HPDE6-E6E7 (cell line): ENCODE data around the gene SRSF3.
"Not testable (repeated sequence)": the region's sequence is repeated elsewhere in the genome, so short reads cannot be mapped to it uniquely, and the experiment has no call there.

Experiments
- DNase-seq: peaks from one replicate; pipeline ENCODE4 v3.0.0; 2011; ENCODE audit warnings: missing footprints; ENCODE audit errors: extremely low spot score

Gene SRSF3

DNA sequence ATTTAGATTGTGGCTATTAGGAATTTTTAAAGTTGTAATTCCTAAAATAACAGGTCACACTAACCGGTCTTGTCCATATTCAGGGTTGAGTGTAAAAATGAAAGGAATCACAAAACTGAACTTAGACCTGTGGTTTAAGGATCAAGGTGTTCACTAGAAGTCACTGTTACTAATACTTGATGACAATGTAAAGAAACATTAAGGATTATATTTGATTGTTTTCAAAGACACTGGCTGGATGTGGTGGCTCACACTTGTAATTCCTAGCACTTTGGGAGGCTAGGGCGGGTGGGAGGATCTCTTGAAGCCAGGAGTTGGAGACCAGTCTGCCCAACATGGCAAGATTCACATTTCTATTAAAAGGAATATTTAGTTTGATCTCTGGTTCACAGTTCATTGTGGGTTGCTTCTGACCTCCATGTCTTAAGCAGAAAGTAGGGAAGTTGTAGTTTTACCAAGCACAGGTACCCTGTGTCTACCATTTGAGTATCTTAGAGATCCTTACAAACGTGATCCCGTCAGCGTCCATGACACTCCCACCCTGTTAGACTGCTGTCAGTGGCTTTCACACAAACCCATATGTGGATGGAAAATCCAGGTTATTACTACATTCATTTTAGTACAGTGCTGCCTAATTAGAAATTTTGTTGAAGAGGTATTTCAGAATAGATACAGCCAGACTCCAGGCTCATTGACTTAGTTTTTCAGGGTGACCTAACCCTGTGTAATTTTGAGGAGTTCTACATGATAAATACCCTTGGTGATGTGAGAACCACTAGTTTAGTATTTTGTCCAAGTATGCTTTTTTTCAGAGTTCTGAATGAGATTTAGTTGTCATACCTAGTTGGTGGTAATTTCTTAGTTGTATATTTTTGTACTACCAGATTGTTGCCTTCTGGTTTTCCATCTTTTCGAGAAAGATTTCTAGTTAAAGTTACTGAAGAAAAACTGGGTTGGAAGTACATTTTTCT is 10.2 kb downstream of the SRSF3 start:
- DNase-seq, result no peak

DNA sequence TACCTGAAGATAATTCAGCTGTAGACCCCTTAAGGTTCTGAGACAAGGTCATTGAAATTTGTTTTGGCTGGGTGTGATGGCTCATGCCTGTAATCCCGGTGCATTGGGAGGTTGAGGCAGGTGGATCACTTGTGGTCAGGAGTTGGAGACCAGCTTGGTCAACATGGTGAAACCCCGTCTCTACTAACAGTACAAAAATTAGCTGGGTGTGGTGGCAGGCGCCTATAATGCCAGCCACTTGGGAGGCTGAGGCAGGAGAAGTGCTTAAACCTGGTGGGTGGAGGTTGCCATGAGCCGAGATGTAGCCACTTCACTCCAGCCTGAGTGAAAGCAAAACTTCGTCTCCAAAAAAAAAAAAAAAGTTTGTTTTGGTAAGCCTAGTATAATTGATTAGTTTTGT is 11.0 kb downstream of the SRSF3 start:
- no peak for DNase-seq

DNA sequence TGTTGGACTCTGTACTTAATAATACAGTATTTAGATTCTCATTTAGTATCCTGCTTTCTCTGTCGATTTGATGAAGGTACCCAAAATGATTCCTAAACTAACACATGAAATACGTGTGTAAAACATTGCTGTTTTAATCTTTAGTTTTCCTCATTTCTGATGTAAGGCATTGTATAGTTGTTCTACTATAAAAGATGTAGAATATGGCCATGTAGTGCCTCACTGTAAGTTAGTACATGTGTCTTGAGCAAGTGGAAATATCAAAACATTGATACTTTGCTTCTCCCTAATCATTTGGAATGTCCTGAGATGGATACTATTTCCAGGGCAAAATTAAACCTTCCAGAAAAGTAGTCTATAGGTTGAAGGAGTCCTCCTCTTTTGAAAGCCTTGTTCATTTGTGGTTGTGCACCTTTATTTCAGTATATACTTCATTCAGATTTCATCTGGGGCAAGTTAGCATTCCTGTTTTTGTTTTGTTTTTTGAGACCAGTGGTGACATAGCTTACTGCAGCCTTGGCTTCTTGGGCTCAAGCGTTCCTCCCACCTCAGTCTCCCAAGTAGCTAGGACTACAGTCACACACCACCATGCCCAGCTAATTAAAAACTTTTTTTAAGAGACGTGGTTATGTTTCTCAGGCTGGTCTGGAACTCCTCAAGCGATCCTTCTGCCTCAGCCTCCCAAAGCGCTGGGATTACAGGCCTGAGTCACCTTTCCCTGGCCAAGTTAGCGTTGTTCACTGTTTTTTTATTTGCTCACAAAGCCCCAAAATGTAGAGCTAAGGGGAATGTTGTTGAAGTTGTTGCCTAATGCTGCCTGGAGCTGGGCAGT is 11.6 kb downstream of the SRSF3 start:
- no peak for DNase-seq

DNA sequence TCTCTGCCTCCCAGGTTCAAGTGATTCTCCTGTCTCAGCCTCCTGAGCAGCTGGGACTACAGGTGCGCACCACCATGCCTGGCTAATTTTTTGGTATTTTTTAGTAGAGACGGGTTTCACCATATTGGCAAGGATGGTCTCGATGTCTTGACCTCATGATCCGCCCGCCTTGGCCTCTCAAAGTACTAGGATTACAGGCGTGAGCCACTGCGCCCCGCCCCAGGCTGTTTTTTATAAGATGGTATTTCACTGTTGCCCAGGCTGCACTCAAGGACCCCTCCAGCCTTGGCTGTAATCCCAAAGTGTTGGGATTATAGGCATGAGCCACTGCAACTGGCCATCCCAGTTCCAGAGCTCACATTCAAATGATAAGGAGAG is 13.1 kb downstream of the SRSF3 start:
- DNase-seq, result not testable (repeated sequence)

DNA sequence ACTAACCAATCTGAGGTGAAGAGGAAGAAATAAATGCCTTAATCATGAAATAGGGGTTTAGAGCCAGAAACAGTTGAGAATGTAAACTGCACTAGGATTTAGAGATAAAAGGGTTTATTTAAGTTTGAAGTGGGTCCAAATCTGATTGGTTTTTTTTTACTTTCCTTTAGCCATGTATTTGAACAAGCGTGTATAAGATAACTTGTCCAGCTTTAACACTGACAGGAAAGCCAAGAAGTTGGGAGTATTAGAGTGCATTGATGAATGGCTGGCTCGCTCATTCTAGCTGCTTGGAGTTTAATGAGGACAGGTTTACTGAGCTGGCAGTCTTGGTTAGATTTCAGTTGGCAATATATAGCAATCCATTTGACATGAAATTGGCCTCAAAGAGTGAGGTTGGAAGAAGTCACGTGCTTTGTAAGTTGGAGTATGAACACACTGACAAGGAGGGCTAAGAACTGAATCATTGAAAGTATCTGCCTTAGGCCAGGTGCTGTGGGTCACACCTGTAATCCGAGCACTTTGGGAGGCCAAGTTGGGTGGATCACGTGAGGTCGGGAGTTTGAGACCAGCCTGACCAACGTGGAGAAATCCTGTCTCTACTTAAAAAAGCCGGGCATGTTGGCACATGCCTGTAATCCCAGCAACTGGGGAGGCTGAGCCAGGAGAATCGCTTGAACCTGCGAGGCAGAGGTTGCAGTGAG is 13.7 kb downstream of the SRSF3 start:
- peak; percentile 54 for DNase-seq

DNA sequence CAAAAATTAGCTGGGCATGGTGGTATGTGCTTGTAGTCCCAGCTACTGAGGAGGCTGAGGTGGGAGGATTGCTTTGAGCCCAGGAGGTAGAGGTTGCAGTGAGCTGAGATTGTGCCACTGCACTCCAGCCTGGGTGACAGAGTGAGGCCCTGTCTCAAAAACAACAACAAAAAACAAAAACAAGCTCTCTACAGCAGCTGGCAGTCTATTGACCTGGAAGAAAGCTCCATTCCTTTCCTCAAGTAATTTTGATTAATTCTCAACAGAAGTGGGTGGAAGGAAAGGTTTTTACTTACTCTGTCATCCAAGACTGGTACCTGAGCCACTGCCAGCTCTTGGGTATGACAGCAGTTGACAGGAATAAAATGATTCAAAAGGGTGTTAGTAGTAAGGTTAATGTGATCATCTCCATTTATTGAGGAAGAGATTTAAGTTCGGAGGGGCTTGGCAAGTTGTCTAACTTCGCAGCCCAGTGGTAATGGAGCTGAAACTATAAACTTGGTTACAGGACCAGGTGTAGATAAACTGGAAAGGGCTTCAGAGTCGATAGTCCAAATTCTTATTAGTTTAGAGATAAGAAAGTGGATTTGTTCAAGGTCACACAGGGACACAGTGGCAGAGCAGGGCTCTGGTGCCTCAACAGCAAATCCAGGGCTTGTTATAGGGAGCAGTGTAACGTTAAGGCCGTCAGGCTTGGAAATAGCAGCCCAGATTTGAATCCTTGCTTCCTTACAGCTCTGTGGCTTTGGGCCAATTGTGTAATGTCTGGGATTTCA is 14.8 kb downstream of the SRSF3 start:
- DNase-seq, result no peak

DNA sequence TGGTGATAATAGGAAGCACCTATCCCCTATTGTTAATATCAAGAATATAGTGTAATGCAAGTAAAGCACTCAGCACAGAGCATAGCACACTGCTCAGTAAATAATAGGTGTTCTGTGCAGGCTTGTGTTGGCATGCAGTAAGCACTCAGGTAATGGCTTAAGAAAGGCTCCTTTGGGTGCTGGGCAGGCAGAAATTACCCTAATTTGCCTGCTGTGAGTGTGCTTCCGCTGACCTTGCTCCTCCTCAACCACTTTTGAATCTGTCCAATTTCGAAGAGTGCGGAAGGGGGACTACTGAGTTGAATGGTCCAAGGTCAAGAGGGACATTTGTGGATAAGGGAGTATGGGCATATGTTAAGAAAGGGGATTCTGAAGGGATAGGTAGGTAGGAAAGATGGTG is 15.4 kb downstream of the SRSF3 start:
- no peak for DNase-seq

DNA sequence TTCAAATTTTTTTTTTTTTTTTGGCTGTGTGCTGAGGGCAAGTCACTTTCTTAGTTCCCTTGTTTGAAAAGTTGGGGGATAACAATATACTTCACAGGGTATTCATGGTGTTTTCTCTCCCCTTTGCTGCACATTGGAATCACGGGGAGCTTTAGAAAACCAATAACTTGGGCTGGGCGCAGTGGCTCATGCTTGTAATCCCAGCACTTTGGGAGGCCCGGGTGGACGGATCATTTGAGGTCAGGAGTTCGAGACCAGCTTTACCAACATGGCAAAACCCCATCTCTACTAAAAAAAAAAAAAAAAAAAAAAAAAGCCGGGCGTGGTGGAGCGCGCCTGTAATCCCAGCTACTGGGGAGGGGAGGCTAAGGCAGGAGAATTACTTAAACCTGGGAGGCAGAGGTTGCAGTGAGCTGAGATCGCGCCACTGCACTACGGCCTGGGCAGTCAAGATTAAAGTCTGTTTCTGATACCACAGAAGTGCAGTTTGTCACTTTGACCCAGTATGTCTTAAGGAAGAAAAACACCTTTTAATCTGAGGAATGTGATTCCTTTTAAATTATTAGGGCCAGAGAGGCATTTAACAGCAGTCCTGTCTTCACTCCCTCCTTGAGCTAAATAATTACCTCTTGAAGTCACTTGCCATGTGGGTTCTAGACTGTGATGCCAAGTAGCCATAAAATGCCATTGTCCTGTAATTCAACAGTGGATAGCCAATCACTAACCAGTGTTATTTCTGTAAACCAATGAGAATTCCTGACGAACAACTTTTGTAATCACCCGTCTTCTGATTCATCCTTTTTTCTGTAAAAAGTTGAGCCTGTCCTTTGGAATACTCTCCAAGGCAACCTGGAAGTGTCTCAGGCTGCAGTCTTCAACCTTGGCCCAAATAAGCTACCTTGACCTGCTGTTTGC is 16.1 kb downstream of the SRSF3 start:
- no peak for DNase-seq

DNA sequence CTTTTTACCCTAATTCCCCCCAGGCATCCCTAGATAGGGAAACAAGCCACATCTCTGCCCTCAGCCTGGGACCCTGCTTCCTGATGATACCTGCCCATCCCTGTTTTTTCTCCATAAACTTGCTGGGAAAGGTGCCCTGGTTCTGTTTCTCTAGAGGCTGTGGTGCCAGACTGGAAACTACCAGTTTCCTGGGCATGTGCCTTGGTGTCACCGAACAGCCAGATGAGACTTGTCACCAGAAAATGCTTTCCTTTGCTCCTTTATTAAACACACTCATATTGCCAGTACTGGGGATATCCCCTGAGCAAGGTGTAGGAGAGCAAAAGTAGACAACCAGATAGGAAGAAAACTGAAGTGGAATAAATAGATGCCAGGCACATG is 16.8 kb downstream of the SRSF3 start:
- no peak for DNase-seq

DNA sequence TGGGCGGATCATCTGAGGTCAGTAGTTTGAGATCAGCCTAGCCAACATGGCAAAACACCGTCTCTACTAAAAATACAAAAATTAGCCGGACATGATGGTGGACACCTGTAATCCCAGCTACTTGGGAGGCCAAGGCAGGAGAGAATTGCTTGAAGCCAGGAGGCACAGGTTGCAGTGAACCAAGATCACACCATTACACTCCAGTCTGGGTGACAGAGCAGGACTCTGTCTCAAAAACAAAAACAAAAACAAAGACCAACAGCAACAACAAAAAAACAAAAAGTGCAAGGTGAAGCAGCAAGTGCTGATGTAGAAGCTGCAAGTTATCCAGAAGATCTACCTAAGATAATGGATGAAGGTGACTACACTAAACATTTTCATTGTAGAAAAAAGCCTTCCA is 17.5 kb downstream of the SRSF3 start:
- DNase-seq, result not testable (repeated sequence)

DNA sequence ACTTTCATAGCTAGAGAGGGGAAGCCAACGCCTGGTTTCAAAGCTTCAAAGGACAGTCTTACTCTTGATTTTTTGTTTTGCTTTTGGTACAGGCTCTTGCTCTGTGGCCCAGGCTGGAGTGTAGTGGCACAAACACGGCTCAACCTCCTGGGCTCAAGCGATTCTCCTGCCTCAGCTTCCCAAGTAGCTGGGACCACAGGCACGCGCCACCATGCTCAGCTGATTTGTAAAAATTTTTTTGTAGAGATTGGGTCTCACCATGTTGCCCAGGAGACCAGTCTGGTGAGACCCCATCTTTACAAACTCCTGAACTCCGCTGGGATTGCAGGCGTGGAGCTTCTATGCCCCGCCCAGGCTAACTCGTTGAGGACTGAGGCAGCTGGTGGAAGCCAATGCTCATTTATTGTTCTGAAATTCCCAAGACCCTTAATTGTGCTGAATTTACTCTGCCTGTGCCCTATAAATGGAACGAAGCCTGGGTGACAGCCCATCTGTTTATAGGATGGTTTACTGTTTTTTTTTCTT is 18.0 kb downstream of the SRSF3 start:
- no peak for DNase-seq

DNA sequence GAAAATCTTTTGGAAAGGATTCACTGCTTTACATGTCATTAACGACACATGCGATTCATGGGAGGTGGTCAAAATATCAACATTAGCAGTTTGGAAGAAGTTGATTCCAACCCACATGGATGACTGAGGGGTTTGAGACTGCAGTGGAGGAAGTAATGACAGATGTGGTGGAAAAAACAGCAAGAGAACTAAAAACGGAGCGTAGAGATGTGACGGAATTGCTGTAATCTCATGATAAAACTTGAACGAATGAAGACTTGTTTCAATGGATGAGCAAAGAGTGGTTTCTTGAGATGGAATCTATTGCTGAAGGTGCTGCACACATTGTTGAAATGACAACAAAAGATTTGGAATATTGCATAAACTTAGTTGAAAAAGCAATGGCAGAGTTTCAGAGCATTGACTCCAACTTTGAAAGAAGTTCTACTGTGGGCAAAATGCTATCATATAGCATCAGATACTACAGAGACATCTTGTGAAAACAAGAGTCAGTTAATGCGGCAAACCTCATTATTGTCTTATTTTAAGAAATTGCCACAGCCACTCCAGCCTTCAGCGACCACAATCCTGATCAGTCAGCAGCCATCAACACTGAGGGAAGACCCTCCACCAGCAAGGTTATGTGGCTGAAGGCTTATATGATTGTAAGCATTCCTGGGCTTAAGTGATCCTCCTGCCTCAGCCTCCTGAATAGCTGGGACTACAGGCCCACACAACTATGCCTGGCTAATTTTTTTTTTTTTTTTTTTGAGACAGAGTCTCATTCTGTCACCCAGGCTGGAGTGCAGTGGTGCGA is 19.2 kb downstream of the SRSF3 start:
- DNase-seq, result no peak

DNA sequence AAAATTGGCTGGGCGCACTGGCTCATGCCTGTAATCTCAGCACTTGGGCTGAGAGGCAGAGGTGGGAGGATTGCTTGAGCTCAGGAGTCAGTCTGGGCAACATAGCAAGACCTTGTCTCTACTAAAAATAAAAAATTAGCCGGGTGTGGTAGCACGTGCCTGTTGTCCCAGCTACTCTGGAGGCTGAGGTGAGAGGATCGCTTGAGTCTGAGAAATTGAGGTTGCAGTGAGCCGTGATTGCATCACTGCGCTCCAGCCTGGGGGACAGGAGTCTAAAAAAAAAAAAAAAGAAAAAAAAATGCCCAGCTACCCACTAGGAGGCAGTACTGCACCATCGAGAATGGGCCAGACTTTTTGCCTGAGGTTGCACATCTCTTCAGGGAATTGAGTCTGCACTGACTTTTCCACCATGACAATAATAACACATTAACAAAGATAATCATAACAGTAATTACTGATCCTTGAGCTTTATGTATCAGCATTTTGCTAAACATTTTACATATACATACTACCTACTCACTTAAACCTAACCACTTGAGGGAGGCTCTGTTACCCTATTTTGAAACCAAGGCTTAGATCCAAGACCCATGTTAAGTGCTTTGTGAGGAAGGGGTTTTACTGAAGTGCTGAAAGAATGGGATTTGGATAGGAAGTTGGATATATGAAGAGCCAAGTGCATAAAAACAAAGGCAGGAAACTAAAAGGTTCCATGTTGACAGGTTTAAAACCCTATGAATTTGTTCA is 21.0 kb downstream of the SRSF3 start:
- no peak for DNase-seq

DNA sequence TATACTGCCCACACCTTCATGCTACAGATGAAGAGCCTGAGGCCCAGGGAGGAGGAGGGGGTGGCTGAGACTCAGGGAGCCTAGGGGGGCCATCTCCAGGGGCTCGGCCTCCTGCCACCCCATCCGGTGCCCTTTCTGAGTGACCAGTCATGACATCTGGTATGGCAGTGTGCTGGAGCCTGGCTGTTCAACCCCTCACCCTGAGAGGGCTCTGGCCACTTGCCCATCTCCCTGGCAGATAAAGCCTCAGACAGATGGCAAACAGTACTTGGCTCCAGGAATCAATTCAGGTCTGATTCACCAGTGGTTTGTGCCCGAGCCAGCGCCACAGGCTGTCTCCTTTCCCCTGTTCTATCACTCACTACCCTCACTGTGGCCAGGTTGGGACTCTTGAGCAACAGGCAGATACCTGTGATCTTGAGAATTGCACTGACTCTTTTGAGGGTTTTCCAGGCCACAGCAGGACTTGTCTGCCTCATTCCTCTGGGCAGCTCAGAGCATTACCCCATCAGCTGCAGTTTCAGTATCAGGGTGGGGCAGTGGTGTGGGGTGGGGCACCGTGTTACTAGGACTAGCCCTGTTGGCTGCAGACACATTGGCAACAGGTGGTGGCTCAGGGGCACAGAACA is 22.8 kb downstream of the SRSF3 start:
- peak; percentile 76 for DNase-seq

DNA sequence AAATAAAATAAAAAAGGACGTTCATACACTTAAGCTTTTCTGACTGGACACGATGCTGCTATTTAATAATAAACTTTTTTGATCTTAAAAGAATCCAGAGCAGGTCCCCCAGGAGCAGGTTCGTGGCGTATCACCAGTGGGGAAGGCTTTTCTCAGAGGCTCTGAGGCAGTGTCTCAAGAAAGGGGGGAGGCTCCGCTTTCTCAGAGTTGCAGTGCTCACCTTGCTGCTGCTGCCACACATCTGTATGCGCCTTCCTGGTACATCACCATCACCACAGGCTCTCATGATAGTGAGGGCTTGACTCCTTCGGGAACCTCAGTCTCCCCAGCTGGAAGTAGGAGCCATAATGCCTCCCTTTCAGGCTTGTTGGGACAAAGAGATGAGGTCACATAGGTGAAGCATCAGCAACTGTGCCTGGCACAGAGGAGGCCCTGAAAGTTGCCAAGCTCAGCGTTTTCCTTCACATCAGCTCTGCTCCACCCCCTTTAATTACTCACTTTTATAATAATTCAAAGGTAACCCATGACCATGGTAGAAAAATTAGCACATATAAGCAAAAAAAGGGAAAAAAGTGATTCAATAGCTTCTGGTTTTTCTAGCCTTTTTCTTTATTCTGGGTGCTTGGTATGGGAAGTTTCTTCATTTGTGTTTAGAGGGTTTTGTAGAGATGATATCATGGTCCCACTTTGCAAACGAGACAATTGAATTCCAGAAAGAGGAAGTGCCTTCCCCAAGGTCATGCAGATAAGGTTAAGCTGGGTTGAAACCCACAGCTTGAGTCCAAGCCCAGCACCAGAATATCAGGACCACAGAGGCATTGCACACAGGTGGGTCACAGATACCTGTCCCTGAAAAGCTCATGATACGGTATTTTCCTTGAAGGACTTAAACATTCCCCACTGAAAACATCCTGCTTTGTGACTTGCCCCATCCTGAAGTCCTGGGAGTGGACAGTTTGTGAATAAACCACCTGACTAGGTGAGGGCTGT is 24.5 kb downstream of the SRSF3 start:
- no peak for DNase-seq

DNA sequence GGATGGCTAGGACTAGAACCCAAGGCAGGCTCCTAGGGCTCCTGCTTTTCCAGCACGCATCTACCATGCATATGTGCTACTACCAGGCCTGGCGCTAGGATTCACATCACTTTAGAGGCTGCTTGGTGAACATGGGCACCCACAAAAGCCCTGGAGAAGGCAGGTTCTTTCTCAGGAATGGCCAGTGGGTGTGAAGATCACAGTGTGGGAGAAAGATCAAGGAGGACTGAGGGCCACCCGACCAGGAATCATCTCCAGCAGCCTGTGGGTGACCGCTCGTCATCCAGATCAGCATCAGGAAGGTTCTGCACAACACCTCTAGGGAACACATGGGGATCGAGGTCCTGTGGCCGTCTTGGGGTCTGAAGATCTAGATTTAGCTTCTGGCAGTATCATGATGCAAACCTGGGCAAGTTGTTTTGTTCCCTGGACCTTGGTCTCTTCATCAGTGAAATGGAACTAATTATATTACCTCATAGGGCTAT is 27.3 kb downstream of the SRSF3 start:
- DNase-seq, result no peak
